ENCODE measurements around the gene SPEG.

GRCh38 chr2:219408204-219408603 is 26.4 kb upstream of the SPEG start:
- no peak for TF ChIP-seq CTCF (IDR thresholded peaks at IDR 0.05)
- no peak for TF ChIP-seq POLR2A (IDR thresholded peaks at IDR 0.05)

Data from Peyer's patch (tissue), 4 donors.